ENCODE data around the gene CLIC1. TPM values are rescaled to one million over a fixed set of nuclear protein-coding genes. Genes with fewer than 3 reads are reported as not detected.

Gene CLIC1
- polyA plus RNA-seq, 2 of the 4 experiments (the other 2 are of a cell fraction), result 249 to 346 TPM

DNA sequence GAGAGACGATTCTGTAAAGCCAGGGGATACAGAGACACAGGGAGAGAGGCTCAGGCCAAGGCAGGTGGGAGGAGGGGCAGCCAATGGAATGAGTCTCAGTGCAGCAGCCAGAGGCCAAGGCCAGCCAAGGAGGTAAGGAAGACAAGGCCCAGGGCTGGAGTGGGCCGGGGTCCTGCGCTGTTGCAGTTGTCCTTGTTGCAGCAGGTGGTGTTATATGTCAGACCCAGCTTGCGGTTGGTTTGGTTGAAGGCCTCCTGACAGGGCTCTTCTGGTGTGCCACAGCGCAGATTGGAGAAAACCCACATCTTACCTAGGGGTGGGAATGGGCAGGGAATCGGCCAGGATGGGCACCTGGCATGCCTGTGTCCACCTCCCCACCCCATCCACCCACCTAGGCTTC lies 17.3 kb downstream of the CLIC1 start (continued):
- TF ChIP-seq KDM5A (IDR thresholded peaks at IDR 0.05) (no peak), BHLHE40 (IDR thresholded peaks at IDR 0.05; ENCODE audit: low read depth, low read length) (no peak), TP53 (CRISPR knock-in tag; IDR thresholded peaks at IDR 0.05) (no peak), CBX2 (IDR thresholded peaks at IDR 0.05; ENCODE audit: borderline replicate concordance, low read depth) (no peak), MYC (IDR thresholded peaks at IDR 0.05; ENCODE audit: borderline replicate concordance, low read length) (no peak)

DNA sequence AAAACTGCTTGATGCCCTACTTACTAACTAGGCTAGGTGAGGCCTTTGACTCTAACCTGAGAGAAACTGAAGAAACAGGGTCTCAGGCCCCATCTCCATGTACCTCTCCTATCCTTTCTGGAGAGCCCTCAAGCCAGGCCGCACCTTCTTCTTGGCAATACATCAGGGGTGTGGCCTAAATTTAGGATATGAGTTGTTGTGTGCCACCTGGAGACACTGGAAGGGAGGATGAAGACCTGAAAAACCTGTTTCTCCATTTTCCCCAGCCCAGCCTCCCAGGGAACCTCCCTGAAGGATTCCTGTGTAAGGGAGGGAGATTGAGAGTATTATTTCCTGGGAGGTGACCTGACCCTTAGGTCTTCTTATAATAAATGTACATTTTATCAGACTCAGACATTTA lies 18.1 kb downstream of the CLIC1 start:
- ChIA-PET CTCF (no interaction called here), POLR2A (no interaction called here)
- Histone ChIP-seq H3K4me3 (no peak overlapping the region), H3K4me2 (no peak overlapping the region), H3K4me1 (no peaks in the 10 kb centered on the region), H3K27ac (no peak overlapping the region), H3K9me3 (no peaks in the 10 kb centered on the region)
- FAIRE-seq (no peak), ATAC-seq (no peak), DNase-seq (ENCODE audit: low read depth in 1 of 2, low spot score in 1 of 2) (no peak)
- 83% methylated on average over 1 of the region's 1 CpG for whole genome bisulfite sequencing (ENCODE audit: missing lambda C conversion rate)
- TF ChIP-seq, protein P1, sequence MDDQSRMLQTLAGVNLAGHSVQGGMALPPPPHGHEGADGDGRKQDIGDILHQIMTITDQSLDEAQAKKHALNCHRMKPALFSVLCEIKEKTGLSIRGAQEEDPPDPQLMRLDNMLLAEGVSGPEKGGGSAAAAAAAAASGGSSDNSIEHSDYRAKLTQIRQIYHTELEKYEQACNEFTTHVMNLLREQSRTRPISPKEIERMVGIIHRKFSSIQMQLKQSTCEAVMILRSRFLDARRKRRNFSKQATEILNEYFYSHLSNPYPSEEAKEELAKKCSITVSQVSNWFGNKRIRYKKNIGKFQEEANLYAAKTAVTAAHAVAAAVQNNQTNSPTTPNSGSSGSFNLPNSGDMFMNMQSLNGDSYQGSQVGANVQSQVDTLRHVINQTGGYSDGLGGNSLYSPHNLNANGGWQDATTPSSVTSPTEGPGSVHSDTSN (IDR thresholded peaks at IDR 0.05), result no peak
- TF ChIP-seq, protein P2, sequence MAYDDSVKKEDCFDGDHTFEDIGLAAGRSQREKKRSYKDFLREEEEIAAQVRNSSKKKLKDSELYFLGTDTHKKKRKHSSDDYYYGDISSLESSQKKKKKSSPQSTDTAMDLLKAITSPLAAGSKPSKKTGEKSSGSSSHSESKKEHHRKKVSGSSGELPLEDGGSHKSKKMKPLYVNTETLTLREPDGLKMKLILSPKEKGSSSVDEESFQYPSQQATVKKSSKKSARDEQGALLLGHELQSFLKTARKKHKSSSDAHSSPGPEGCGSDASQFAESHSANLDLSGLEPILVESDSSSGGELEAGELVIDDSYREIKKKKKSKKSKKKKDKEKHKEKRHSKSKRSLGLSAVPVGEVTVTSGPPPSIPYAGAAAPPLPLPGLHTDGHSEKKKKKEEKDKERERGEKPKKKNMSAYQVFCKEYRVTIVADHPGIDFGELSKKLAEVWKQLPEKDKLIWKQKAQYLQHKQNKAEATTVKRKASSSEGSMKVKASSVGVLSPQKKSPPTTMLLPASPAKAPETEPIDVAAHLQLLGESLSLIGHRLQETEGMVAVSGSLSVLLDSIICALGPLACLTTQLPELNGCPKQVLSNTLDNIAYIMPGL (CRISPR knock-in tag; IDR thresholded peaks at IDR 0.05; ENCODE audit: borderline replicate concordance), result no peak

DNA sequence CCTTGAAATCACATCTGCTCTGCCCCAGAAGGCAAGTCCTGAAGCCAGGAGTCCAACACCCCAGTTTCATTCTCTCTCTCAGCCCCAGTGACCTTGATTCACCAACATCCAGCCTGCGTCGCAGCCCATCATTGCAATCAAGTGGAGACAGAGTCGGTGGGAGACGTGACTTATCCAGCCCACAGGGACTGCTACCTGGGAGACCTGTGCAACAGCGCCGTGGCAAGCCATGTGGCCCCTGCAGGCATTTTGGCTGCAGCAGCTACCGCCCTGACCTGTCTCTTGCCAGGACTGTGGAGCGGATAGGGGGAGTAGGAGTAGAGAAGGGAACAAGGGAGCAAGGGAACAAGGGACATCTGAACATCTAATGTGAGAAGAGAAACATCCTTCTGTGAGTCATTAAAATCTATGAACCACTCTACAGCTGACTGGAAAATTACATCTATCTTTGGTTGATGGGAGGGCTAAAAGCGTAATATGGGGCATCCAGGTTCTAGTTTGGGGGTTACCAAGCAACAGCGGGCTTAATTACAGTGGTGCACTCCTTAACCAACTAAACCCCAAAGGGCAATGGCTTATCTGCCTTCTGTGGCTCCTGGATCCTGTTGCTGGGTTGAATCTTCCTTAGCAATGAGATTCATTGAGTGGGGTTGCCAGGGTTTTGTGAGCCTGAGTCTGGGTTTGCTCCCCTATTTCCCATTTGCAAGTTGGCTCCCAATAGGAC lies 18.7 kb downstream of the CLIC1 start:
- FAIRE-seq, result no peak
- TF ChIP-seq RFX5 (IDR thresholded peaks at IDR 0.05) (no peak), ZC3H11A (IDR thresholded peaks at IDR 0.05) (no peak), NPAS2 (CRISPR knock-in tag; IDR thresholded peaks at IDR 0.05; ENCODE audit: borderline replicate concordance) (no peak), BHLHE40 (IDR thresholded peaks at IDR 0.05; ENCODE audit: low read depth, low read length) (no peak), JUN (IDR thresholded peaks at IDR 0.05) (no peak), TFCP2L1 (CRISPR knock-in tag; IDR thresholded peaks at IDR 0.05) (no peak)
- TF ChIP-seq, protein P3, sequence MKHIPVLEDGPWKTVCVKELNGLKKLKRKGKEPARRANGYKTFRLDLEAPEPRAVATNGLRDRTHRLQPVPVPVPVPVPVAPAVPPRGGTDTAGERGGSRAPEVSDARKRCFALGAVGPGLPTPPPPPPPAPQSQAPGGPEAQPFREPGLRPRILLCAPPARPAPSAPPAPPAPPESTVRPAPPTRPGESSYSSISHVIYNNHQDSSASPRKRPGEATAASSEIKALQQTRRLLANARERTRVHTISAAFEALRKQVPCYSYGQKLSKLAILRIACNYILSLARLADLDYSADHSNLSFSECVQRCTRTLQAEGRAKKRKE (CRISPR knock-in tag; IDR thresholded peaks at IDR 0.05; ENCODE audit: low read depth), result no peak
- TF ChIP-seq, protein P4, sequence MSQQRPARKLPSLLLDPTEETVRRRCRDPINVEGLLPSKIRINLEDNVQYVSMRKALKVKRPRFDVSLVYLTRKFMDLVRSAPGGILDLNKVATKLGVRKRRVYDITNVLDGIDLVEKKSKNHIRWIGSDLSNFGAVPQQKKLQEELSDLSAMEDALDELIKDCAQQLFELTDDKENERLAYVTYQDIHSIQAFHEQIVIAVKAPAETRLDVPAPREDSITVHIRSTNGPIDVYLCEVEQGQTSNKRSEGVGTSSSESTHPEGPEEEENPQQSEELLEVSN (IDR thresholded peaks at IDR 0.05; ENCODE audit: borderline replicate concordance, low read depth), result no peak
- no peak overlapping the region for H3K27ac ChIP-seq
- no peaks in the 10 kb centered on the region for H3K9me3 ChIP-seq
- CTCF ChIA-PET, result interaction anchor here (2.0 kb wide), 1 partner anchor 52 kb away, joined by 5 read pairs; no protein-coding TSS in a partner anchor
- H3K4me2 ChIP-seq, result no peak overlapping the region
- whole genome bisulfite sequencing (ENCODE audit: missing lambda C conversion rate), result 75% methylated on average over 9 of the region's 10 CpGs
- no peak for DNase-seq (ENCODE audit: low read depth in 1 of 2, low spot score in 1 of 2)
- no peaks in the 10 kb centered on the region for H3K4me1 ChIP-seq
- H3K4me3 ChIP-seq, result no peak overlapping the region
- ATAC-seq, result no peak
- POLR2A ChIA-PET, result no interaction called here

Measured in A549 (cell line).